Smooth muscle cell (in vitro differentiated cells): ENCODE data around the gene SHROOM3. TPM values are rescaled to one million over a fixed set of nuclear protein-coding genes. Genes with fewer than 3 reads are reported as not detected.
"Not testable (repeated sequence)": the region's sequence is repeated elsewhere in the genome, so short reads cannot be mapped to it uniquely, and the experiment has no call there.

Experiments
- DNase-seq: peaks from one replicate; lab custom pipeline; 2025; ENCODE audit not compliant: unreplicated experiment; lab: John Stamatoyannopoulos, UW
- H2AFZ ChIP-seq: fragments of 200-600 bp; sonication (generic); 2 replicates; pipeline ENCODE4 v1.6.0; 2016; ENCODE audit warnings: antibody characterized with exemption, low read depth, mild to moderate bottlenecking
- H3F3A ChIP-seq: fragments of 200-600 bp; sonication (generic); 2 replicates; pipeline ENCODE4 v1.6.0; 2017; ENCODE audit warnings: antibody characterized with exemption, low read depth
- H3K27ac ChIP-seq: fragments of 200-600 bp; sonication (generic); 2 replicates; pipeline ENCODE4 v1.5.1; 2016; ENCODE audit warnings: low read depth, mild to moderate bottlenecking
- H3K27me3 ChIP-seq: fragments of 200-600 bp; sonication (generic); 2 replicates; pipeline ENCODE4 v1.6.1; 2016; ENCODE audit warnings: low read depth, mild to moderate bottlenecking
- H3K36me3 ChIP-seq: fragments of 200-600 bp; sonication (generic); 2 replicates; pipeline ENCODE4 v1.5.1; 2016; ENCODE audit warnings: low read depth
- H3K4me1 ChIP-seq: fragments of 200-600 bp; sonication (generic); 2 replicates; pipeline ENCODE4 v1.5.1; 2016; ENCODE audit warnings: low read depth
- H3K4me2 ChIP-seq: fragments of 200-600 bp; sonication (generic); 2 replicates; pipeline ENCODE4 v1.6.0; 2016; ENCODE audit warnings: mild to moderate bottlenecking
- H3K4me3 ChIP-seq: fragments of 200-600 bp; sonication (generic); 2 replicates; pipeline ENCODE4 v1.5.1; 2016; ENCODE audit warnings: mild to moderate bottlenecking
- H3K79me2 ChIP-seq: fragments of 200-600 bp; sonication (generic); 2 replicates; pipeline ENCODE4 v1.6.0; 2016; ENCODE audit warnings: low read depth, mild to moderate bottlenecking
- H3K9ac ChIP-seq: fragments of 200-600 bp; sonication (generic); 2 replicates; pipeline ENCODE4 v1.6.0; 2016; ENCODE audit warnings: low read depth
- H3K9me3 ChIP-seq: fragments of 200-600 bp; sonication (generic); replicated peaks from 2 replicates; pipeline ENCODE4 v1.5.1; 2016; ENCODE audit warnings: low read depth
- H4K20me1 ChIP-seq: fragments of 200-600 bp; sonication (generic); 2 replicates; pipeline ENCODE4 v1.6.0; 2016; ENCODE audit warnings: low read depth
- CTCF ChIP-seq: fragments of 200-600 bp; sonication (generic); IDR thresholded peaks from 2 replicates; pipeline ENCODE4 v1.5.1; 2017; ENCODE audit warnings: borderline replicate concordance, mild to moderate bottlenecking, antibody characterized with exemption; ENCODE audit not compliant: insufficient read depth, poor library complexity, severe bottlenecking
- WGBS: methylation state at CpG from one replicate; pipeline ENCODE4 v1.1.7; 2016; ENCODE audit warnings: low lambda C conversion rate; 5-methylcytosine and 5-hydroxymethylcytosine counted together
- polyA plus RNA-seq: library from polyadenylated mRNA; unstranded; fragments of >200 nt; fragmentation: Nextera tagmentation; extraction: Ambion mirVana; gene quantifications from 2 replicates; pipeline ENCODE4 v1.2.1, GENCODE V29; 2016
- total RNA-seq: library from RNA; depleted of rRNA; stranded (reverse); fragments of >200 nt; gene quantifications from 2 replicates; pipeline ENCODE4 v1.2.3, GENCODE V29; 2014

SHROOM3 gene
- total and polyA plus RNA-seq, 2 experiments from 2014 or later, result 10.0 to 31.9 TPM

GRCh38 chr4:76449362-76449767 is 14.3 kb downstream of the SHROOM3 start:
- Histone ChIP-seq H3K4me2 (no peak overlapping the region), H3K36me3 (no peaks in the 10 kb centered on the region), H2AFZ (peak overlapping the region; percentile 64), H4K20me1 (no peaks in the 10 kb centered on the region), H3K79me2 (no peaks in the 10 kb centered on the region), H3K4me1 (peaks cover 19% of the 10 kb centered on the region), H3K27me3 (no peaks in the 10 kb centered on the region), H3K4me3 (no peak overlapping the region), H3F3A (no peaks in the 10 kb centered on the region), H3K27ac (no peak overlapping the region), H3K9me3 (no peaks in the 10 kb centered on the region), H3K9ac (no peak overlapping the region)
- WGBS, result 79% methylated on average over 3 of the region's 3 CpGs
- no peak for DNase-seq
- TF ChIP-seq CTCF, result no peak

- no peak for TF ChIP-seq CTCF
- no peak overlapping the region for H3K27ac ChIP-seq
- 53% methylated on average over 2 of the region's 2 CpGs for WGBS
- H3K36me3 ChIP-seq, result no peaks in the 10 kb centered on the region
- no peaks in the 10 kb centered on the region for H3K79me2 ChIP-seq
- DNase-seq, result no peak
- no peaks in the 10 kb centered on the region for H3K9me3 ChIP-seq
- H3K27me3 ChIP-seq, result no peaks in the 10 kb centered on the region
- no peak overlapping the region for H3K4me3 ChIP-seq
- H2AFZ ChIP-seq, result peak overlapping the region; percentile 64
- no peak overlapping the region for H3K9ac ChIP-seq
- H4K20me1 ChIP-seq, result no peaks in the 10 kb centered on the region
- peaks cover 19% of the 10 kb centered on the region for H3K4me1 ChIP-seq
- H3F3A ChIP-seq, result no peaks in the 10 kb centered on the region
- H3K4me2 ChIP-seq, result no peak overlapping the region
These were observed 14.8 kb downstream of the SHROOM3 start for GRCh38 chr4:76449833-76450232.

GRCh38 chr4:76453232-76453631 is 18.2 kb downstream of the SHROOM3 start:
- Histone ChIP-seq H3K4me3 (no peak overlapping the region), H3K4me2 (no peak overlapping the region), H3K4me1 (peaks cover 18% of the 10 kb centered on the region), H2AFZ (no peak overlapping the region), H3F3A (no peaks in the 10 kb centered on the region), H3K9ac (no peak overlapping the region), H4K20me1 (no peaks in the 10 kb centered on the region), H3K9me3 (no peaks in the 10 kb centered on the region), H3K27me3 (no peaks in the 10 kb centered on the region), H3K27ac (no peak overlapping the region), H3K79me2 (no peaks in the 10 kb centered on the region), H3K36me3 (no peaks in the 10 kb centered on the region)
- no peak for DNase-seq
- 90% methylated on average over 2 of the region's 2 CpGs for WGBS
- TF ChIP-seq CTCF, result no peak

- not testable (repeated sequence) for H4K20me1 ChIP-seq, H3K27me3 ChIP-seq, DNase-seq, H3K79me2 ChIP-seq, H3K9me3 ChIP-seq, H3K4me2 ChIP-seq, H3K36me3 ChIP-seq, H2AFZ ChIP-seq, H3F3A ChIP-seq, H3K27ac ChIP-seq, H3K9ac ChIP-seq, H3K4me3 ChIP-seq
- H3K4me1 ChIP-seq, result peaks cover 26% of the 10 kb centered on the region
- 95% methylated on average over 6 of the region's 6 CpGs for WGBS
These were observed 19.0 kb downstream of the SHROOM3 start for GRCh38 chr4:76454073-76454472.
